WI38 (cell line): Measurements from ENCODE around the gene MATR3.

Experiments used
- H3K4me3 ChIP-seq: 2 replicates; pipeline ENCODE4 v1.5.1; 2011; ENCODE audit warnings: low read depth, mild to moderate bottlenecking, control low read depth, low read length
- CTCF ChIP-seq: IDR thresholded peaks from 2 replicates; pipeline ENCODE4 v1.5.1; 2012; ENCODE audit warnings: low read depth, mild to moderate bottlenecking, control low read depth, low read length

MATR3 gene

GRCh38 chr5:139283252-139284166, 10.0 kb upstream of the MATR3 start:
- no peak overlapping the region for H3K4me3 ChIP-seq
- no peak for TF ChIP-seq CTCF

DNA sequence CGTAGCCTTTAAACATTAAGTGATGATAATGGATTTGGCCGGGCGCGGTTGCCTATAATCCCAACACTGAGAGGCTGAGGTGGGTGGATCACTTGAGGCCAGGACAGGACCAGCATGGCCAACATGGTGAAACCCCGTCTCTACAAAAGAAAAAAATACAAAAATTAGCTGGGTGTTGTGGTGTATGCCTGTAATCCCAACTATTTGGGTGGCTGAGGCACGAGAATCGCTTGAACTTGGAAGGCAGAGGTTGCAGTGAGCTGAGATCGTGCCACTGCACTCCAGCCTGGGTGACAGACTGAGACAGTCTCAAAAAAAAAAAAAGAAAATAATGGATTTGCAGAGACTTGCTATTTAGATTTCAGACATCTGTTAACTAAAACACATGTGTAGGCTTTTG, 9.2 kb upstream of the MATR3 start:
- no peak for TF ChIP-seq CTCF
- no peak overlapping the region for H3K4me3 ChIP-seq

- no peak overlapping the region for H3K4me3 ChIP-seq
- no peak for TF ChIP-seq CTCF
Observed at GRCh38 chr5:139285651-139286392, 7.7 kb upstream of the MATR3 start.

DNA sequence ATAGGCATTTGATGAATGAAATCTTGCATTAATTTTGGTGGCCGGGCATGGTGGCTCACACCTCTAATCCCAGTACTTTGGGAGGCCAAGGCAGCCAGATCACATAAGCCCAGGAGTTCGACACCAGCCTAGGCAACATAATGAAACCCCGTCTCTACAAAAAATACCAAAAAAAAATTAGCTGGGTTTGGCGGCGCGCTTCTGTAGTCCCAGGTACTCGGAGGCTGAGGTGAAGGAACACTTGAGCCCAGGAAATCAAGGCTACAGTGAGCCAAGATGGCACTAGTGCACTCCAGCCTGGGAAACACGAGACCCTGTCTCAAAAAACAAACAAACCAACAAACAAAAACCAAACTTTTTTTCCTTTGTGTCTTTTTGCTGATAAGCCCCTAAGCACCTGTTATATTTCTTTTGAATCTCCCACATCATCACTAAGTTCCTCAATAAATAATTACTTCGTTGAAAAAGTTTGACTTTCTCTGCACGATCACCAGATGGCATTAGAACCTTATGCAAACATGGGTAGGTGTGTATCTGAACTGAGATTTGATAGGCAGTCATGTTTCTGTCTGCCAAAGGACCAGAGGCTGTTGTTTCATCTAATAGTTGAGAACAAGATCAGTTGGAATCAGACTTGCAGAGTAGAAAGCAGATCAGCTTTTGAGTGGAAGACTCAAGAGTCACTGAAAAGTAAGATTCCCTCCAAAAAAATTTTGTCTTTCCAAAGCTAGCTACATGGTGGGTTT, 5.5 kb upstream of the MATR3 start:
- no peak overlapping the region for H3K4me3 ChIP-seq
- TF ChIP-seq CTCF: no peak

GRCh38 chr5:139291051-139291450, 2.5 kb upstream of the MATR3 start:
- TF ChIP-seq CTCF: no peak
- H3K4me3 ChIP-seq: no peak overlapping the region

DNA sequence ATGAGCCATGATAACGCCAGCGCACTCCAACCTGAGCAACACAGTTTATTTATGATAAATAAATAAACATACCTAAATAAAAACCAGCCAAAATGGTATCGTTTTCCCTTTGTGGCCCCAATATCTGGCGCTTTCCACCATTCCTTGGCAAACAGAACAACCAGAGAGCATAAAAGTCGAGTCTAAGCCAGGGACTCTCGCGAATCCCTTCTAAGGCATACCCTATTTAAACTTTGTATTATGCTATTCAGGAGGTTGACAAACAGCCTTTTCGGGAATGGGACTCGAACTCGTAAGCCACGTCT, 386 bp upstream of the MATR3 start:
- peak overlapping the region; percentile 77 for H3K4me3 ChIP-seq
- no peak for TF ChIP-seq CTCF
